HCT116 (cell line): Measurements from ENCODE around the gene PARP14. TPM values are rescaled to one million over a fixed set of nuclear protein-coding genes. Genes with fewer than 3 reads are reported as not detected.

Experiments used
- ATAC-seq: fragments of 200-7000 bp; cut with Tn5 transposase; 2 replicates; pipeline ENCODE4 v1.9.1; 2020; ENCODE audit warnings: mild to moderate bottlenecking, moderate library complexity
- BruUV-seq: library from RNA; stranded (reverse); fragments of 400-500 nt; replicated peaks from 2 replicates; lab custom pipeline; 2021; lab: Mats Ljungman, UMichigan
- CTCF ChIA-PET: fragments of 300-600 bp; sonication (Branson Sonifier 250); formaldehyde crosslinking; loops from one replicate; lab custom pipeline; 2021; ENCODE audit warnings: antibody characterized with exemption; lab: Charles Lee
- POLR2A ChIA-PET: fragments of 300-600, 350-600 bp; sonication (Branson Sonifier 250); formaldehyde crosslinking; loops from one replicate; lab custom pipeline; 2021; ENCODE audit warnings: antibody characterized with exemption; lab: Charles Lee
- RAD21 ChIA-PET, 2 experiments: fragments of 300-600 bp; sonication (Branson Sonifier 250); formaldehyde crosslinking; loops; one replicate each; lab custom pipeline; 2023; ENCODE audit warnings: low total read pairs in 2 of 2; ENCODE audit not compliant: uncharacterized antibody in 2 of 2, unreplicated experiment in 2 of 2, low non-redundant PET in 1 of 2; lab: Charles Lee
- DNase-seq: peaks from one replicate; pipeline ENCODE4 v3.0.0-alpha.2; 2010; ENCODE audit warnings: low read depth, low spot score
- H2AFZ ChIP-seq: fragments of 200-600 bp; shearing (Covaris generic), sonication (generic); 2 replicates; pipeline ENCODE4 v1.6.1; 2017; ENCODE audit warnings: low read depth, mixed run types, mixed read lengths, antibody characterized with exemption, low read length; ENCODE audit not compliant: poor library complexity, severe bottlenecking
- H3K27ac ChIP-seq: 2 replicates; pipeline ENCODE4 v1.5.1; 2012; ENCODE audit warnings: low read depth, low read length
- H3K27me3 ChIP-seq: fragments of 200-600 bp; sonication (generic); 2 replicates; pipeline ENCODE4 v1.6.1; 2016; ENCODE audit warnings: mixed run types, low read length, mixed read lengths; ENCODE audit not compliant: insufficient read depth
- H3K36me3 ChIP-seq, 2 experiments: fragments of 200-500 bp in 1 of 2; fragments of 200-600 bp in 1 of 2; sonication (Bioruptor generic) in 1 of 2; sonication (generic) in 1 of 2; 2 replicates each; pipeline versions ENCODE4 v1.5.1 to v1.6.1; 2014 to 2016; ENCODE audit warnings: low read length in 2 of 2, inconsistent platforms in 1 of 2, mixed read lengths in 1 of 2, mixed run types in 1 of 2; ENCODE audit not compliant: insufficient read depth in 2 of 2, control insufficient read depth in 1 of 2
- H3K4me1 ChIP-seq, 2 experiments: fragments of 200-600 bp in 1 of 2; sonication (generic) in 1 of 2; 2 replicates each; pipeline versions ENCODE4 v1.5.1 to v1.6.1; 2012 to 2017; ENCODE audit warnings: low read length in 2 of 2, inconsistent platforms in 1 of 2, mild to moderate bottlenecking in 1 of 2, mixed read lengths in 1 of 2, mixed run types in 1 of 2, moderate library complexity in 1 of 2; ENCODE audit not compliant: insufficient read depth in 2 of 2, control insufficient read depth in 1 of 2
- H3K4me2 ChIP-seq: fragments of 200-600 bp; sonication (generic); 2 replicates; pipeline ENCODE4 v1.6.1; 2017; ENCODE audit warnings: mixed run types, low read length, mixed read lengths
- H3K4me3 ChIP-seq, 2 experiments: fragments of 200-600 bp in 1 of 2; sonication (generic) in 1 of 2; replicated peaks in 1 of 2; 2 replicates each; pipeline ENCODE4 v1.5.1; 2011 to 2016; ENCODE audit warnings: low read length in 2 of 2, control low read depth in 1 of 2, low read depth in 1 of 2, mild to moderate bottlenecking in 1 of 2, mixed read lengths in 1 of 2, mixed run types in 1 of 2
- H3K79me2 ChIP-seq: fragments of 200-600 bp; sonication (generic); 2 replicates; pipeline ENCODE4 v1.6.1; 2017; ENCODE audit warnings: mild to moderate bottlenecking, mixed run types, low read length, moderate library complexity, mixed read lengths; ENCODE audit not compliant: insufficient read depth
- H3K9ac ChIP-seq: fragments of 200-600 bp; sonication (generic); 2 replicates; pipeline ENCODE4 v1.6.1; 2016; ENCODE audit warnings: low read length, mixed read lengths
- H3K9me2 ChIP-seq: fragments of 200-600 bp; sonication (generic), shearing (Covaris generic); 2 replicates; pipeline ENCODE4 v1.6.1; 2017; ENCODE audit warnings: mixed run types, mild to moderate bottlenecking, moderate library complexity; ENCODE audit not compliant: insufficient read depth
- H3K9me3 ChIP-seq, 2 experiments: fragments of 200-500 bp in 1 of 2; fragments of 200-600 bp in 1 of 2; sonication (Bioruptor generic) in 1 of 2; sonication (generic) in 1 of 2; 2 replicates each; pipeline ENCODE4 v1.6.1; 2014 to 2017; ENCODE audit warnings: low read length in 2 of 2, mixed read lengths in 2 of 2, inconsistent platforms in 1 of 2, low read depth in 1 of 2, mild to moderate bottlenecking in 1 of 2, mixed run types in 1 of 2, moderate library complexity in 1 of 2; ENCODE audit not compliant: control insufficient read depth in 1 of 2, insufficient read depth in 1 of 2
- H4K20me1 ChIP-seq: fragments of 200-600 bp; sonication (generic), shearing (Covaris generic); 2 replicates; pipeline ENCODE4 v1.6.1; 2017; ENCODE audit warnings: mixed run types, mild to moderate bottlenecking, moderate library complexity; ENCODE audit not compliant: insufficient read depth
- ATF3 ChIP-seq: IDR thresholded peaks from 2 replicates; pipeline ENCODE4 v1.6.1; 2012
- CBX3 ChIP-seq: IDR thresholded peaks from 2 replicates; pipeline ENCODE4 v1.6.1; 2012; ENCODE audit warnings: low read depth
- CTCF ChIP-seq, 3 experiments: fragments of 200-600 bp in 1 of 3; sonication (generic) in 1 of 3; IDR thresholded peaks in 2 of 3; conservative IDR thresholded peaks in 1 of 3; 2 replicates each; pipeline ENCODE4 v1.5.1; 2012 to 2017; ENCODE audit warnings: low read depth in 2 of 3, low read length in 2 of 3, antibody characterized with exemption in 1 of 3, borderline replicate concordance in 1 of 3, control low read depth in 1 of 3, mild to moderate bottlenecking in 1 of 3, mixed read lengths in 1 of 3, mixed run types in 1 of 3, moderate library complexity in 1 of 3; ENCODE audit not compliant: insufficient read depth in 1 of 3
- EZH2 ChIP-seq: fragments of 200-600 bp; sonication (generic); IDR thresholded peaks from 2 replicates; pipeline ENCODE4 v1.6.1; 2017; ENCODE audit warnings: antibody characterized with exemption, mixed run types
- FOSL1 ChIP-seq: IDR thresholded peaks from 2 replicates; pipeline ENCODE4 v1.6.1; 2012; ENCODE audit warnings: low read depth
- JUND ChIP-seq: IDR thresholded peaks from 2 replicates; pipeline ENCODE4 v1.6.1; 2012
- MAX ChIP-seq: IDR thresholded peaks from 2 replicates; pipeline ENCODE4 v1.6.1; 2012
- POLR2A ChIP-seq: IDR thresholded peaks from 2 replicates; pipeline ENCODE4 v1.7.0; 2011; ENCODE audit warnings: borderline replicate concordance; ENCODE audit not compliant: insufficient read depth, insufficient read length; ENCODE audit errors: extremely low read depth
- POLR2AphosphoS5 ChIP-seq: IDR thresholded peaks from 2 replicates; pipeline ENCODE4 v1.6.1; 2011; ENCODE audit warnings: mild to moderate bottlenecking, low read depth, low read length, moderate library complexity
- RAD21 ChIP-seq: IDR thresholded peaks from 2 replicates; pipeline ENCODE4 v1.6.1; 2012; ENCODE audit warnings: low read depth, mild to moderate bottlenecking
- REST ChIP-seq: IDR thresholded peaks from 2 replicates; pipeline ENCODE4 v1.6.1; 2012; ENCODE audit warnings: low read depth
- SIN3A ChIP-seq: IDR thresholded peaks from 2 replicates; pipeline ENCODE4 v1.6.1; 2012; ENCODE audit warnings: low read depth
- SRF ChIP-seq: IDR thresholded peaks from 2 replicates; pipeline ENCODE4 v1.6.1; 2012; ENCODE audit warnings: low read depth
- YY1 ChIP-seq: IDR thresholded peaks from 2 replicates; pipeline ENCODE4 v1.6.1; 2011; ENCODE audit warnings: low read length, low read depth, moderate library complexity, mild to moderate bottlenecking; ENCODE audit not compliant: insufficient replicate concordance; ENCODE audit errors: extremely low read depth
- ZBTB33 ChIP-seq: IDR thresholded peaks from 2 replicates; pipeline ENCODE4 v1.6.1; 2011; ENCODE audit warnings: mild to moderate bottlenecking, low read length, moderate library complexity; ENCODE audit not compliant: insufficient replicate concordance; ENCODE audit errors: extremely low read depth
- ZFX ChIP-seq: fragments of 450-650 bp; IDR thresholded peaks from 2 replicates; pipeline ENCODE4 v1.6.1; 2017
- ZNF274 ChIP-seq: fragments of 200-500 bp; sonication (Bioruptor generic); IDR thresholded peaks from 2 replicates; pipeline ENCODE4 v1.6.1; 2014; ENCODE audit warnings: mild to moderate bottlenecking, low read depth, low read length, inconsistent platforms
- intact Hi-C: fragments of 100-400 bp; cut with micrococcal nuclease; formaldehyde crosslinking; loops from 2 replicates; pipeline ENCODE4 v1.10.0; 2022
- total RNA-seq: library from RNA; stranded (reverse); gene quantifications from one replicate; pipeline ENCODE4 v1.2.1, GENCODE V29; 2021; ENCODE audit not compliant: unreplicated experiment

PARP14 gene
- total RNA-seq, 1 experiment from 2014 or later, result 12.2 TPM

GRCh38 chr3:122690096-122690495, 9.5 kb downstream of the PARP14 start:
- intact Hi-C loops, result no loop called here
- CTCF ChIA-PET, result no interaction called here
- H4K20me1 ChIP-seq, result no peaks in the 10 kb centered on the region
- DNase-seq, result no peak
- H3K27me3 ChIP-seq, result no peaks in the 10 kb centered on the region
- H3K9me3 ChIP-seq, result no peaks in the 10 kb centered on the region
- no peak overlapping the region for H3K4me3 ChIP-seq
- no peaks in the 10 kb centered on the region for H3K79me2 ChIP-seq
- no peak overlapping the region for H2AFZ ChIP-seq
- RAD21 ChIA-PET, result no interaction called here
- ATAC-seq, result no peak
- no peaks in the 10 kb centered on the region for H3K4me1 ChIP-seq
- TF ChIP-seq RAD21, result no peak
- no peak for TF ChIP-seq POLR2A
- no peak for TF ChIP-seq JUND
- TF ChIP-seq ZNF274, result no peak
- no peak for TF ChIP-seq SRF
- TF ChIP-seq MAX, result no peak
- TF ChIP-seq ZFX, result no peak
- no peak for TF ChIP-seq SIN3A
- TF ChIP-seq YY1, result no peak
- TF ChIP-seq POLR2AphosphoS5, result no peak
- TF ChIP-seq ATF3, result no peak
- TF ChIP-seq REST, result no peak
- TF ChIP-seq ZBTB33, result no peak
- no peak for TF ChIP-seq EZH2
- no peak for TF ChIP-seq CBX3
- TF ChIP-seq FOSL1, result no peak
- no peak for TF ChIP-seq CTCF (IDR thresholded peaks at IDR 0.05 in 2 of 3, conservative IDR thresholded peaks at IDR 0.05 in 1 of 3; ENCODE audit: borderline replicate concordance in 1 of 3, insufficient read depth in 1 of 3, low read depth in 2 of 3, low read length in 2 of 3)
- no peaks in the 10 kb centered on the region for H3K9me2 ChIP-seq
- H3K9ac ChIP-seq, result no peak overlapping the region
- POLR2A ChIA-PET, result no interaction called here
- no peak overlapping the region for H3K27ac ChIP-seq
- no peak overlapping the region for H3K4me2 ChIP-seq
- BruUV-seq, result no TSS peak
- H3K36me3 ChIP-seq, result peaks cover 2 to 11% of the 10 kb centered on the region in 2 experiments; a peak in 2 of 4 replicates
